GM12878 (cell line): ENCODE results near the gene OR2B2. TPM values are rescaled to one million over a fixed set of nuclear protein-coding genes. Genes with fewer than 3 reads are reported as not detected.

ENCODE experiments used
- ATAC-seq: fragments of 200-7000 bp; cut with Tn5 transposase; 3 replicates; pipeline ENCODE4 v1.9.1; 2020; ENCODE audit warnings: mild to moderate bottlenecking, moderate library complexity
- Bru-seq: library from RNA; stranded (reverse); fragments of 400-500 nt; gene quantifications from one replicate; lab custom pipeline; 2021; lab: Mats Ljungman, UMichigan
- BruChase-seq, 2 experiments: library from RNA; stranded (reverse); fragments of 400-500 nt; gene quantifications; one replicate each; lab custom pipeline; 2021; lab: Mats Ljungman, UMichigan
- BruUV-seq: library from RNA; stranded (reverse); fragments of 400-500 nt; replicated peaks from 2 replicates; lab custom pipeline; 2021; lab: Mats Ljungman, UMichigan
- CTCF ChIA-PET: fragments of 300-600 bp; sonication (Branson Sonifier 250); formaldehyde crosslinking; extraction: SDS; loops from one replicate; lab custom pipeline; 2021; ENCODE audit warnings: inconsistent platforms; lab: Yijun Ruan, JAX
- POLR2A ChIA-PET: fragments of 350-600 bp; formaldehyde crosslinking; extraction: SDS; loops from one replicate; lab custom pipeline; 2021; ENCODE audit warnings: inconsistent platforms; lab: Charles Lee
- RAD21 ChIA-PET: fragments of 300-600 bp; sonication (Branson Sonifier 250); formaldehyde crosslinking; loops from one replicate; lab custom pipeline; 2023; ENCODE audit warnings: antibody characterized with exemption; ENCODE audit not compliant: unreplicated experiment; lab: Charles Lee
- SMC1A ChIA-PET: fragments of 300-600 bp; sonication (Branson Sonifier 250); formaldehyde crosslinking; loops from one replicate; lab custom pipeline; 2023; ENCODE audit not compliant: unreplicated experiment, uncharacterized antibody; lab: Charles Lee
- DNase-seq: peaks from one replicate; pipeline ENCODE4 v3.0.0-alpha.2; 2011; ENCODE audit warnings: low read depth, low spot score
- FAIRE-seq: peaks from 3 replicates; lab custom pipeline; 2011; peaks lifted over from hg19 to GRCh38; lab: Jason Lieb, UNC
- H2AFZ ChIP-seq: 2 replicates; pipeline ENCODE4 v1.6.0; 2011; ENCODE audit warnings: low read depth, low read length, control low read depth; ENCODE audit not compliant: control insufficient read depth
- H3K27ac ChIP-seq: 2 replicates; pipeline ENCODE4 v1.5.1; 2011; ENCODE audit warnings: control low read depth; ENCODE audit not compliant: control insufficient read depth, insufficient read depth
- H3K27me3 ChIP-seq, 2 experiments: replicated peaks in 1 of 2; 2 replicates each; pipeline versions ENCODE4 v1.6.0 to v1.6.1; 2011; ENCODE audit warnings: low read length in 1 of 2; ENCODE audit not compliant: control insufficient read depth in 2 of 2, insufficient read depth in 2 of 2
- H3K36me3 ChIP-seq, 2 experiments: 2 replicates each; pipeline ENCODE4 v1.5.1; 2011; ENCODE audit warnings: low read length in 1 of 2; ENCODE audit not compliant: control insufficient read depth in 2 of 2, insufficient read depth in 2 of 2
- H3K4me1 ChIP-seq: 2 replicates; pipeline ENCODE4 v1.6.1; 2011; ENCODE audit warnings: mild to moderate bottlenecking, low read length, moderate library complexity, mixed read lengths; ENCODE audit not compliant: control insufficient read depth, insufficient read depth
- H3K4me2 ChIP-seq: 2 replicates; pipeline ENCODE4 v1.6.0; 2011; ENCODE audit warnings: control low read depth; ENCODE audit not compliant: control insufficient read depth, insufficient read depth
- H3K4me3 ChIP-seq: fragments of 200-600 bp; sonication (generic); 2 replicates; pipeline ENCODE4 v1.5.1; 2016
- H3K79me2 ChIP-seq: 2 replicates; pipeline ENCODE4 v1.6.0; 2011; ENCODE audit warnings: low read length; ENCODE audit not compliant: control insufficient read depth, insufficient read depth
- H3K9ac ChIP-seq: 2 replicates; pipeline ENCODE4 v1.8.0; 2011; ENCODE audit warnings: low read length, control low read depth, mixed read lengths; ENCODE audit not compliant: control insufficient read depth, insufficient read depth
- H3K9me3 ChIP-seq: replicated peaks from 3 replicates; pipeline ENCODE4 v1.5.1; 2011; ENCODE audit warnings: mild to moderate bottlenecking, low read length; ENCODE audit not compliant: control insufficient read depth, insufficient read depth
- H4K20me1 ChIP-seq: 2 replicates; pipeline ENCODE4 v1.6.0; 2011; ENCODE audit not compliant: control insufficient read depth, insufficient read depth
- CTCF ChIP-seq, 3 experiments: IDR thresholded peaks in 2 of 3; conservative IDR thresholded peaks in 1 of 3; 2 replicates each; pipeline ENCODE4 v1.5.1; 2011; ENCODE audit warnings: low read depth in 3 of 3, low read length in 3 of 3, mild to moderate bottlenecking in 3 of 3, control low read depth in 2 of 3, moderate library complexity in 2 of 3, inconsistent platforms in 1 of 3, mixed read lengths in 1 of 3; ENCODE audit not compliant: control insufficient read depth in 2 of 3, insufficient read depth in 1 of 3; ENCODE audit errors: extremely low read depth in 1 of 3
- JUND ChIP-seq: IDR thresholded peaks from 2 replicates; pipeline ENCODE4 v1.6.1; 2012; ENCODE audit warnings: low read depth, mild to moderate bottlenecking, low read length, improper control_type of control experiment, moderate library complexity
- MEF2A ChIP-seq: IDR thresholded peaks from 2 replicates; pipeline ENCODE4 v1.6.1; 2011; ENCODE audit warnings: low read depth, mild to moderate bottlenecking, low read length, moderate library complexity; ENCODE audit not compliant: insufficient read depth
- MTA2 ChIP-seq: fragments of 450-650 bp; IDR thresholded peaks from 2 replicates; pipeline ENCODE4 v1.6.1; 2016; ENCODE audit warnings: low read depth, mild to moderate bottlenecking, moderate library complexity
- MXI1 ChIP-seq: fragments of 150-350 bp; IDR thresholded peaks from 2 replicates; pipeline ENCODE4 v1.6.1; 2011; ENCODE audit warnings: low read depth, mild to moderate bottlenecking, inconsistent platforms, low read length, improper control_type of control experiment
- NFYB ChIP-seq: IDR thresholded peaks from 2 replicates; pipeline ENCODE4 v1.6.1; 2011; ENCODE audit warnings: low read depth, mild to moderate bottlenecking, low read length, improper control_type of control experiment, moderate library complexity; ENCODE audit not compliant: insufficient read depth
- SP1 ChIP-seq: IDR thresholded peaks from one replicate; pipeline ENCODE4 v1.6.1; 2011; ENCODE audit warnings: low read depth, low read length
- TAF1 ChIP-seq: IDR thresholded peaks from 2 replicates; pipeline ENCODE4 v1.6.1; 2011; ENCODE audit warnings: mild to moderate bottlenecking, low read depth, low read length, borderline replicate concordance
- ZNF274 ChIP-seq: IDR thresholded peaks from one replicate; pipeline ENCODE4 v1.8.0; 2011; ENCODE audit not compliant: insufficient read length, insufficient read depth
- ZNF687 ChIP-seq: fragments of 450-650 bp; IDR thresholded peaks from 2 replicates; pipeline ENCODE4 v1.6.1; 2017; ENCODE audit warnings: mild to moderate bottlenecking, moderate library complexity
- WGBS: methylation state at CpG from one replicate; pipeline ENCODE4 v1.1.6; 2016; ENCODE audit warnings: low lambda C conversion rate; ENCODE audit not compliant: insufficient replicate concordance, insufficient coverage; ENCODE audit errors: missing lambda C conversion rate; 5-methylcytosine and 5-hydroxymethylcytosine counted together
- in situ Hi-C: fragments of 300-500 bp; cut with MboI; formaldehyde crosslinking; loops from 9 replicates; pipeline ENCODE4 v1.14.3; 2018; ENCODE audit warnings: mixed read lengths
- intact Hi-C: fragments of 100-400 bp; cut with micrococcal nuclease; formaldehyde crosslinking; loops from one replicate; pipeline ENCODE4 v1.14.2; 2022; ENCODE audit not compliant: unreplicated experiment
- long read RNA-seq, 2 experiments: library from polyadenylated mRNA; unstranded; transcript quantifications; one replicate each; pipeline ENCODE4 v2.0.0, GENCODE V29; 2019 to 2020
- polyA minus RNA-seq, 3 experiments: library from RNA; depleted of rRNA, polyadenylated mRNA; stranded (reverse); fragments of >200 nt; gene quantifications; 2 replicates each; pipeline ENCODE4 v1.2.3, GENCODE V29; 2011
- polyA plus RNA-seq, 11 experiments: library from polyadenylated mRNA; depleted of rRNA in 4 of 11; unstranded in 6 of 11; stranded (reverse) in 5 of 11; fragments of >200 nt; fragmentation: Nextera tagmentation in 4 of 11; fragmentation: Illumina TruSeq in 1 of 11; extraction: Ambion mirVana in 4 of 11; extraction: Trizol in 1 of 11; gene quantifications; 1 replicate in 1 of 11; 2 replicates in 10 of 11; pipeline versions ENCODE4 v1.2.1 to v1.2.3, GENCODE V29; 2011 to 2016; ENCODE audit warnings: inconsistent platforms in 2 of 11, missing spikeins in 2 of 11, low read depth in 1 of 11
- total RNA-seq, 4 experiments: library from RNA; depleted of rRNA in 3 of 4; stranded (reverse); fragments of >200 nt in 3 of 4; fragmentation: Illumina TruSeq in 1 of 4; extraction: Trizol in 1 of 4; gene quantifications; 2 replicates each; pipeline versions ENCODE4 v1.2.1 to v1.2.3, GENCODE V29; 2013 to 2021
- TF ChIP-seq, protein P1 (sequence below): fragments of 450-650 bp; IDR thresholded peaks from 2 replicates; pipeline ENCODE4 v1.6.1; 2017; ENCODE audit warnings: low read depth, mild to moderate bottlenecking, moderate library complexity

Gene OR2B2
- not detected in 2 replicates for total RNA-seq (2013; cell fraction: nucleolus; rRNA removed)
- total RNA-seq (2014; rRNA removed) (not detected in 2 replicates), total RNA-seq (2014; rRNA removed; fragmentation: Illumina TruSeq; extraction: Trizol) (not detected in 2 replicates), total RNA-seq (2021) (not detected in 2 replicates), polyA plus RNA-seq (2011; rRNA removed) (not detected in 2 replicates), polyA plus RNA-seq (2014; fragmentation: Illumina TruSeq; extraction: Trizol) (not detected in 2 replicates), polyA plus RNA-seq (2014; fragmentation: Nextera tagmentation; extraction: Ambion mirVana) (not detected), polyA plus RNA-seq (2014; rRNA removed) (not detected in 2 replicates), polyA plus RNA-seq (2016; fragmentation: Nextera tagmentation; extraction: Ambion mirVana) (not detected), polyA minus RNA-seq (2011; rRNA and poly(A)+ RNA removed) (not detected in 2 replicates), Bru-seq, nascent RNA (not detected), BruChase-seq, experiment 1, labeled RNA remaining after a 6-hour chase (not detected), BruChase-seq, experiment 2, labeled RNA remaining after a 2-hour chase (percentile 20 among the genes with signal in this experiment)
- polyA plus RNA-seq (2011; ENCODE audit: low read depth) = not detected
- not detected in 2 replicates for polyA plus RNA-seq (2011; cell fraction: cytosol; rRNA removed)
- not detected in 2 replicates for polyA plus RNA-seq (2011; cell fraction: nucleus; rRNA removed)
- not detected in 2 replicates for polyA plus RNA-seq (2012)
- not detected in 2 replicates for polyA minus RNA-seq (2011; cell fraction: cytosol; rRNA and poly(A)+ RNA removed)
- polyA minus RNA-seq (2011; cell fraction: nucleus; rRNA and poly(A)+ RNA removed) = not detected in 2 replicates
- long read RNA-seq, experiment 1 = 0 reads
- long read RNA-seq, experiment 2 = 0 reads

GRCh38 chr6:27911956-27912446, at the start of gene OR2B2:
TSS of gene OR2B2 (minus strand) at chr6:27912396. CDS start at chr6:27912319, 77 bp downstream.
- H3K36me3 ChIP-seq = no peaks in the 10 kb centered on the region
- H3K79me2 ChIP-seq = no peaks in the 10 kb centered on the region
- no peaks in the 10 kb centered on the region for H3K27me3 ChIP-seq
- ChIA-PET RAD21 (interaction anchor here (0.7 kb wide), 1 partner anchor 193 kb away, joined by 6 read pairs; no protein-coding TSS in a partner anchor), POLR2A (no interaction called here), SMC1A (interaction anchor here (0.6 to 1.5 kb wide), 3 partner anchors 13 to 444 kb away, joined by 3 read pairs; no protein-coding TSS in a partner anchor), CTCF (interaction anchor here (1.1 to 1.3 kb wide), 2 partner anchors 18 to 444 kb away, joined by 3 read pairs; no protein-coding TSS in a partner anchor)
- no peak within 1 kb of the TSS for H3K9ac ChIP-seq
- no peaks in the 10 kb centered on the region for H4K20me1 ChIP-seq
- H2AFZ ChIP-seq = no peak within 1 kb of the TSS
- TF ChIP-seq JUND (no peak), ZNF274 (no peak), ZNF687 (no peak), SP1 (no peak), CTCF (IDR thresholded peaks at IDR 0.05 in 2 of 3, conservative IDR thresholded peaks at IDR 0.05 in 1 of 3; ENCODE audit: control insufficient read depth in 2 of 3, extremely low read depth in 1 of 3, insufficient read depth in 1 of 3, low read depth in 3 of 3, low read length in 3 of 3) (no peak), MXI1 (no peak), TAF1 (no peak), MEF2A (no peak), MTA2 (no peak), NFYB (no peak)
- TF ChIP-seq, protein P1, sequence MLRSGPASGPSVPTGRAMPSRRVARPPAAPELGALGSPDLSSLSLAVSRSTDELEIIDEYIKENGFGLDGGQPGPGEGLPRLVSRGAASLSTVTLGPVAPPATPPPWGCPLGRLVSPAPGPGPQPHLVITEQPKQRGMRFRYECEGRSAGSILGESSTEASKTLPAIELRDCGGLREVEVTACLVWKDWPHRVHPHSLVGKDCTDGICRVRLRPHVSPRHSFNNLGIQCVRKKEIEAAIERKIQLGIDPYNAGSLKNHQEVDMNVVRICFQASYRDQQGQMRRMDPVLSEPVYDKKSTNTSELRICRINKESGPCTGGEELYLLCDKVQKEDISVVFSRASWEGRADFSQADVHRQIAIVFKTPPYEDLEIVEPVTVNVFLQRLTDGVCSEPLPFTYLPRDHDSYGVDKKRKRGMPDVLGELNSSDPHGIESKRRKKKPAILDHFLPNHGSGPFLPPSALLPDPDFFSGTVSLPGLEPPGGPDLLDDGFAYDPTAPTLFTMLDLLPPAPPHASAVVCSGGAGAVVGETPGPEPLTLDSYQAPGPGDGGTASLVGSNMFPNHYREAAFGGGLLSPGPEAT = no peak
- in situ Hi-C loops (no loop called here), intact Hi-C loops (no loop called here)
- FAIRE-seq (no peak), DNase-seq (no peak), ATAC-seq (no peak)
- BruUV-seq = no TSS peak
- H3K9me3 ChIP-seq = no peaks in the 10 kb centered on the region
- WGBS = 31% methylated on average over 2 of the region's 2 CpGs
- no peak within 1 kb of the TSS for H3K4me3 ChIP-seq
- no peaks in the 10 kb centered on the region for H3K4me1 ChIP-seq
- no peak within 1 kb of the TSS for H3K4me2 ChIP-seq
- no peak within 1 kb of the TSS for H3K27ac ChIP-seq
